HL-60 (cell line): ENCODE measurements around the gene POU2AF1.
"Not testable (repeated sequence)": the region's sequence is repeated elsewhere in the genome, so short reads cannot be mapped to it uniquely, and the experiment has no call there.

Source experiments
- DNase-seq, 2 experiments: peaks; one replicate each; pipeline ENCODE4 v3.0.0-alpha.2; 2010 to 2020; ENCODE audit warnings: low read depth in 1 of 2, low spot score in 1 of 2
- H3K27ac ChIP-seq: fragments of 250-450 bp; sonication (Bioruptor Pico); replicated peaks from 2 replicates; pipeline ENCODE4 v1.5.1; 2020; ENCODE audit warnings: mild to moderate bottlenecking, moderate library complexity
- H3K27me3 ChIP-seq: fragments of 250-450 bp; sonication (Bioruptor Pico); 2 replicates; pipeline ENCODE4 v1.5.1; 2021; ENCODE audit warnings: mild to moderate bottlenecking, moderate library complexity; ENCODE audit not compliant: insufficient read depth, poor library complexity, severe bottlenecking
- H3K4me3 ChIP-seq: replicated peaks from 2 replicates; pipeline ENCODE4 v1.5.1; 2011; ENCODE audit warnings: mild to moderate bottlenecking, control low read depth, low read length; ENCODE audit not compliant: insufficient read depth
- CTCF ChIP-seq: IDR thresholded peaks from one replicate; pipeline ENCODE4 v1.5.1; 2011; ENCODE audit warnings: low read length, control low read depth, inconsistent platforms; ENCODE audit not compliant: insufficient read depth
- GABPA ChIP-seq: IDR thresholded peaks from 2 replicates; pipeline ENCODE4 v1.6.1; 2012; ENCODE audit warnings: low read depth
- POLR2AphosphoS5 ChIP-seq: IDR thresholded peaks from 2 replicates; pipeline ENCODE4 v1.6.1; 2012; ENCODE audit warnings: low read depth
- REST ChIP-seq: IDR thresholded peaks from 2 replicates; pipeline ENCODE4 v1.6.1; 2012; ENCODE audit warnings: low read depth; ENCODE audit not compliant: insufficient replicate concordance
- SPI1 ChIP-seq: IDR thresholded peaks from 2 replicates; pipeline ENCODE4 v1.6.1; 2012; ENCODE audit warnings: low read depth, mild to moderate bottlenecking, borderline replicate concordance

POU2AF1 gene

GRCh38 chr11:111405551-111405950 is 26.5 kb upstream of the POU2AF1 start:
- no peak overlapping the region for H3K4me3 ChIP-seq
- no peaks in the 10 kb centered on the region for H3K27me3 ChIP-seq
- no peak overlapping the region for H3K27ac ChIP-seq
- TF ChIP-seq GABPA (no peak), SPI1 (no peak), CTCF (no peak), REST (no peak), POLR2AphosphoS5 (no peak)
- no peak for DNase-seq

GRCh38 chr11:111403051-111403726 is 24.1 kb upstream of the POU2AF1 start:
- Histone ChIP-seq H3K27ac (no peak overlapping the region), H3K4me3 (no peak overlapping the region), H3K27me3 (no peaks in the 10 kb centered on the region)
- no peak for TF ChIP-seq GABPA
- TF ChIP-seq POLR2AphosphoS5: no peak
- no peak for TF ChIP-seq CTCF
- no peak for TF ChIP-seq SPI1
- TF ChIP-seq REST: no peak
- DNase-seq: no peak

GRCh38 chr11:111402411-111402810 is 23.3 kb upstream of the POU2AF1 start:
- no peak for TF ChIP-seq GABPA
- no peak for TF ChIP-seq CTCF
- TF ChIP-seq SPI1: no peak
- TF ChIP-seq POLR2AphosphoS5: no peak
- TF ChIP-seq REST: no peak
- no peak for DNase-seq
- Histone ChIP-seq H3K4me3 (no peak overlapping the region), H3K27ac (no peak overlapping the region), H3K27me3 (no peaks in the 10 kb centered on the region)

GRCh38 chr11:111401957-111402356 is 22.9 kb upstream of the POU2AF1 start:
- not testable (repeated sequence) for H3K27me3 ChIP-seq, H3K27ac ChIP-seq, H3K4me3 ChIP-seq, DNase-seq
